ENCODE measurements around the gene HDGF.

HDGF gene

DNA sequence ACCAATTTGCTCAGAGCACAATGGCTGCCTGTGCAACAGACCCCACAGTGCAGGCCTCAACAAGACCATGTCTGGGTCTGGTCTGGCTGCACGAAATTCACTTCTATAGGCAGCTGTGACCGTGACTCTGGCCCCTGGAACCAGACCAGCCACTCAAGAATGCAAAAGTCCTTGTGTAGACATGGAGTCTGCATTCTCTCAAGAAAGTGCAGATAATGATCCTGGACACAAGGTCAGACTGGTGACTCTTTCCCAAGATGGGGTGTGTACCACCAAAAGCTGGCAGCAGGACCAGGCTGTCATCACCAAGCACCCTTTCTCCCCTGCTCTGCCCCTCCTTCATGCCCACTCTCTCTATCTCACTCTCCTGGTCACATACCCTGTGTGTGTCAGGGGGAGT lies 30.3 kb downstream of the HDGF start:
- no peak overlapping the region for H3K27ac ChIP-seq
- H3K36me3 ChIP-seq (ENCODE audit: insufficient read depth) = peaks cover 34% of the 10 kb centered on the region; the same call in 1 of the 2 replicates
- H3K9ac ChIP-seq = no peak overlapping the region
- H3K4me1 ChIP-seq (ENCODE audit: low read depth, poor library complexity, severe bottlenecking) = peaks cover 33% of the 10 kb centered on the region
- H3K27me3 ChIP-seq (ENCODE audit: insufficient read depth, low read depth) = no peaks in the 10 kb centered on the region
- no peak for TF ChIP-seq CTCF (conservative IDR thresholded peaks at IDR 0.05; ENCODE audit: low read depth, low read length)
- H3K4me3 ChIP-seq (IDR thresholded peaks at IDR 0.05; ENCODE audit: insufficient read depth, low read depth, low read length) = no peak overlapping the region
- peaks cover 36% of the 10 kb centered on the region for H3K79me2 ChIP-seq (ENCODE audit: insufficient read depth, low read depth)
- peaks cover 20% of the 10 kb centered on the region for H4K20me1 ChIP-seq (ENCODE audit: insufficient read depth)
- H3K4me2 ChIP-seq = no peak overlapping the region
- H2AFZ ChIP-seq (ENCODE audit: low read depth) = no peak overlapping the region

DNA sequence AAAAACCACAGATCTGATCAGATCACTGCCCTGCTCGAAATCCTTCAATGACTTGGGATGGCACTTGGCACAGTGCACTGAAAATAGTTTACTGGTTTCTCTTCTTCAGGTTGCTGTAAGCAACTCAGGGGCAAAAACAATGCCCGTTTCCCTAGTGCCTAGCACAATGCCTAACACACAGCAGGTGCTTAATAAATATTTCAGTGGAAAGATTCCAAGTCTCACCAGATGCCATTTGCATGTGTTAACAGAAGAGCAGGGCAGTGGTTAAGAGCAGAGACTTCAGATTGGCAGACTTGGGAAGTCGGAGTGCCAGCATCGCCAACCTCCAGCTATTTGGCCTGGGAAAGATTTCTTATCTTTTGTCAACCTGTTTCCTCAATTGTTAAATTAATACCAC lies 34.1 kb downstream of the HDGF start:
- TF ChIP-seq CTCF (conservative IDR thresholded peaks at IDR 0.05; ENCODE audit: low read depth, low read length) = no peak
- Histone ChIP-seq H3K79me2 (ENCODE audit: insufficient read depth, low read depth) (no peaks in the 10 kb centered on the region), H3K9ac (no peak overlapping the region), H2AFZ (ENCODE audit: low read depth) (no peak overlapping the region), H3K36me3 (ENCODE audit: insufficient read depth) (peaks cover 15% of the 10 kb centered on the region; the same call in 1 of the 2 replicates), H3K27ac (no peak overlapping the region), H4K20me1 (ENCODE audit: insufficient read depth) (no peaks in the 10 kb centered on the region), H3K4me1 (ENCODE audit: low read depth, poor library complexity, severe bottlenecking) (peaks cover 10% of the 10 kb centered on the region), H3K4me3 (IDR thresholded peaks at IDR 0.05; ENCODE audit: insufficient read depth, low read depth, low read length) (no peak overlapping the region), H3K27me3 (ENCODE audit: insufficient read depth, low read depth) (peaks cover 6% of the 10 kb centered on the region; the same call in 1 of the 2 replicates), H3K4me2 (no peak overlapping the region)

DNA sequence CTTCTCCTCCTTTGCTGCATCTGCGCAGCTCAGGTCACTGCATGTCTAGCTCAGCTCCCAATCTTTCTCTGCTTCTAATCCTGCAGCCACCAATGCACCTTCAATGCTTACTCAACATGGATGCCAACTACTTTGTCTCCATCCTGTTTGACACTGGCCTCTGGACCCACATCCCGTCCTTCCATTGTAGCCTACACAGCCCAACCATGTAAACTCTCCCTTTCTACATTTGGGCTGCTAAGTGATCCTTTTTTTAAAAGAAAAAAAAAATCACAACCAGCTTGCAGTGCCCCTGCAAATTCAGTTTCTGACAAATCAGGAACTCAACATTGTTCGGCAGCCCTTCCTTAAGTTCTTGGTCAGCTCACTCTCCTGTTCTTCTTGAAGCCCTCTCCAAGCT lies 36.6 kb downstream of the HDGF start:
- no peak overlapping the region for H3K4me2 ChIP-seq
- H3K79me2 ChIP-seq (ENCODE audit: insufficient read depth, low read depth) = no peaks in the 10 kb centered on the region
- no peak overlapping the region for H3K9ac ChIP-seq
- H3K27ac ChIP-seq = no peak overlapping the region
- no peak for TF ChIP-seq CTCF (conservative IDR thresholded peaks at IDR 0.05; ENCODE audit: low read depth, low read length)
- peaks cover 17% of the 10 kb centered on the region; the same call in 1 of the 2 replicates for H3K27me3 ChIP-seq (ENCODE audit: insufficient read depth, low read depth)
- no peaks in the 10 kb centered on the region for H3K36me3 ChIP-seq (ENCODE audit: insufficient read depth)
- no peaks in the 10 kb centered on the region for H4K20me1 ChIP-seq (ENCODE audit: insufficient read depth)
- H3K4me1 ChIP-seq (ENCODE audit: low read depth, poor library complexity, severe bottlenecking) = no peaks in the 10 kb centered on the region
- H2AFZ ChIP-seq (ENCODE audit: low read depth) = no peak overlapping the region
- H3K4me3 ChIP-seq (IDR thresholded peaks at IDR 0.05; ENCODE audit: insufficient read depth, low read depth, low read length) = no peak overlapping the region

DNA sequence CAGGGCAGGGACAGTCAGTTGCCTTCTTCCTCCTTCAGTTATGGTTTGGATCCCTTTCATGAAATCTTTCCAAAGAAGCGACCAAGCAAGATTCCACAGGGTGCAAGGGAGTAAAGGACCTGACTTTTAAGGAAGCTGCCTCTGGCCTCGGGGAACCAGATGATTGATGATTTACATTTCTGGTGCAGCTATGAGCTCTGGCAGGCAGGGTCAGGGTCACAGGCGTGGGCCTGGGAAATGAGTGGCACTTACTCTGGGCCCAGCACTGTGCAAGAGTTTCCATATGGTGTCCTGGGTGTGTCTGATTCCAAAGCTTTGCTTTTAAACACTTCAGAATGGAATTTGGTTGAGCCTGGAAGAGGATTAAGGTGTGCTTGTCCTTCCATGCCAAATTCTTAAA lies 38.8 kb downstream of the HDGF start:
- Histone ChIP-seq H3K4me3 (IDR thresholded peaks at IDR 0.05; ENCODE audit: insufficient read depth, low read depth, low read length) (no peak overlapping the region), H4K20me1 (ENCODE audit: insufficient read depth) (no peaks in the 10 kb centered on the region), H3K27ac (no peak overlapping the region), H3K9ac (no peak overlapping the region), H3K79me2 (ENCODE audit: insufficient read depth, low read depth) (no peaks in the 10 kb centered on the region), H3K4me2 (no peak overlapping the region), H3K36me3 (ENCODE audit: insufficient read depth) (no peaks in the 10 kb centered on the region), H3K27me3 (ENCODE audit: insufficient read depth, low read depth) (peaks cover 31% of the 10 kb centered on the region; the same call in 1 of the 2 replicates), H2AFZ (ENCODE audit: low read depth) (no peak overlapping the region), H3K4me1 (ENCODE audit: low read depth, poor library complexity, severe bottlenecking) (no peaks in the 10 kb centered on the region)
- TF ChIP-seq CTCF (conservative IDR thresholded peaks at IDR 0.05; ENCODE audit: low read depth, low read length) = no peak
